Measurements from ENCODE around the gene SCN7A.

The SCN7A gene

DNA sequence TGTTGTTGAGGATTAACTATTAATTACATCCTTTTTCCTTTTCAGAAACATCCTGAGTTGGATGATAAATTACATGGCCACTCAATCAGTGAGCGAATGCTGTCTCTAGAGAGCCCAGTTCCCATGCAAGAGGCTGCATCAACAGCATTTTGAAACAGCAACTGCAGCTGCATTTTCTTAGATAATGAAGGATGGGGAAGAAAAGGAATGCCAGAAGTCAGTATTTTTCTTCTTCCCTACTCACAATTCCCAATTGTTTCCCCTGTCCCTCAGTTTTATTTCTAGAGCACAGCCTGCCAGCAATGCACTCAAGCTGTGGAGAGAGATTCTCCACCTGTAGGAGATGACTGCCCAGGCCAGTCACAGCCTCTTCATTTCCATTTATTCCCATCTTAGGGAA lies 6.9 kb downstream of the SCN7A start:
- in situ Hi-C loops (cut with HindIII; ENCODE audit: low sequenced_read_pairs) = no loop called here
- TF ChIP-seq, protein P1, sequence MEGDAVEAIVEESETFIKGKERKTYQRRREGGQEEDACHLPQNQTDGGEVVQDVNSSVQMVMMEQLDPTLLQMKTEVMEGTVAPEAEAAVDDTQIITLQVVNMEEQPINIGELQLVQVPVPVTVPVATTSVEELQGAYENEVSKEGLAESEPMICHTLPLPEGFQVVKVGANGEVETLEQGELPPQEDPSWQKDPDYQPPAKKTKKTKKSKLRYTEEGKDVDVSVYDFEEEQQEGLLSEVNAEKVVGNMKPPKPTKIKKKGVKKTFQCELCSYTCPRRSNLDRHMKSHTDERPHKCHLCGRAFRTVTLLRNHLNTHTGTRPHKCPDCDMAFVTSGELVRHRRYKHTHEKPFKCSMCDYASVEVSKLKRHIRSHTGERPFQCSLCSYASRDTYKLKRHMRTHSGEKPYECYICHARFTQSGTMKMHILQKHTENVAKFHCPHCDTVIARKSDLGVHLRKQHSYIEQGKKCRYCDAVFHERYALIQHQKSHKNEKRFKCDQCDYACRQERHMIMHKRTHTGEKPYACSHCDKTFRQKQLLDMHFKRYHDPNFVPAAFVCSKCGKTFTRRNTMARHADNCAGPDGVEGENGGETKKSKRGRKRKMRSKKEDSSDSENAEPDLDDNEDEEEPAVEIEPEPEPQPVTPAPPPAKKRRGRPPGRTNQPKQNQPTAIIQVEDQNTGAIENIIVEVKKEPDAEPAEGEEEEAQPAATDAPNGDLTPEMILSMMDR (IDR thresholded peaks at IDR 0.05; ENCODE audit: low read depth, low read length) = no peak
- no peak overlapping the region for H3K4me3 ChIP-seq (ENCODE audit: low read depth, low read length)
- no peak for DNase-seq (ENCODE audit: low read depth, low spot score)

DNA sequence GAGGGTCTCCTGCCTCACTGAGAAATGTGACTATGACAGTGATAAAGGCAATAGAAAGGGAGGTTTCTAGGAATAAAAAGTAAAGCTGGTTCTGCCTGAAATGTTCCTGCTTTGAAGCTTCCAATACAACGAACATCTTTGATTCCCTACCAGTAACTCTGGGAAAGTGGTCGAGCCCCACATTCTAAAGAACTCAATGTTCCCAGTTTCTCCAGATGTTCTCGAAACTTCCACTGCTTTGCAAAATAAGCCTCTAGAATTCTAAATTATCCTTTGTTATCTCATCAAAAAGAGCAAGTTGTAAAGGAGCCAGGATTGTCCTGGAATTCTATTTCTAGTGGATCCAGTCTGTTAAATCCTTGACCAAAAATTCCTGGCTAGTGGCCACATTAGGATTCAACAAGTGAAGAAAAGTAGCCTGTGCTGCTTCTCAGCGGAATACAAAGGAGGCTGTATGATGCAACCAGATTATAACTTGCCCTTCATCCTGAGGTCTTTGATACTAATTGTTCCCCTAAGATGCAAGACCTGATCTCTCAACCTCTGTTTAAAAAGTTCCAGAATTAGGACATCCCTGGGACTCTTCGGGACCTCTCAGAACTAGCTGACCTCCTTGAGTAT lies 8.4 kb downstream of the SCN7A start:
- in situ Hi-C loops (cut with HindIII; ENCODE audit: low sequenced_read_pairs) = no loop called here
- no peak for DNase-seq (ENCODE audit: low read depth, low spot score)
- no peak overlapping the region for H3K4me3 ChIP-seq (ENCODE audit: low read depth, low read length)
- TF ChIP-seq, protein P1 (IDR thresholded peaks at IDR 0.05; ENCODE audit: low read depth, low read length) = no peak

DNA sequence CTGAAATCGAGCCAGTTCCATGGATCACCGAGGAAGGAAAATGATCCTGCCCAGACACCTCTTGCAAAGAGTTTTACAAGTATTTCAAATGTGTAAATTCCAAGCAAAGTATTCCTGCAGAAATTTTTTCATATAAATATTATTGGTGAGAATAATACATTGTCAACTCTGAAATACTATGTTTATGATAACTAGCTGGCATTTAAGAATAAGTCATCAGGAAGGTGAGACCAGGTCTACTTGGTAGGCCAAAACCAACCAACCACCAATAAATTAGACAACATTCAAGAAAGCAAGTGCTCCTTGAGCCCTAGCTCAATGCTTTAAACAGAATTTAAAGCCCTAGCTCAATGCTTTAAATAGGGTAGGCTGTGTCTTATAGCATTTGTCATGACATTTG lies 21.7 kb downstream of the SCN7A start:
- in situ Hi-C loops (cut with HindIII; ENCODE audit: low sequenced_read_pairs) = no loop called here
- no peak overlapping the region for H3K4me3 ChIP-seq (ENCODE audit: low read depth, low read length)
- DNase-seq (ENCODE audit: low read depth, low spot score) = no peak
- TF ChIP-seq, protein P1 (IDR thresholded peaks at IDR 0.05; ENCODE audit: low read depth, low read length) = no peak

DNA sequence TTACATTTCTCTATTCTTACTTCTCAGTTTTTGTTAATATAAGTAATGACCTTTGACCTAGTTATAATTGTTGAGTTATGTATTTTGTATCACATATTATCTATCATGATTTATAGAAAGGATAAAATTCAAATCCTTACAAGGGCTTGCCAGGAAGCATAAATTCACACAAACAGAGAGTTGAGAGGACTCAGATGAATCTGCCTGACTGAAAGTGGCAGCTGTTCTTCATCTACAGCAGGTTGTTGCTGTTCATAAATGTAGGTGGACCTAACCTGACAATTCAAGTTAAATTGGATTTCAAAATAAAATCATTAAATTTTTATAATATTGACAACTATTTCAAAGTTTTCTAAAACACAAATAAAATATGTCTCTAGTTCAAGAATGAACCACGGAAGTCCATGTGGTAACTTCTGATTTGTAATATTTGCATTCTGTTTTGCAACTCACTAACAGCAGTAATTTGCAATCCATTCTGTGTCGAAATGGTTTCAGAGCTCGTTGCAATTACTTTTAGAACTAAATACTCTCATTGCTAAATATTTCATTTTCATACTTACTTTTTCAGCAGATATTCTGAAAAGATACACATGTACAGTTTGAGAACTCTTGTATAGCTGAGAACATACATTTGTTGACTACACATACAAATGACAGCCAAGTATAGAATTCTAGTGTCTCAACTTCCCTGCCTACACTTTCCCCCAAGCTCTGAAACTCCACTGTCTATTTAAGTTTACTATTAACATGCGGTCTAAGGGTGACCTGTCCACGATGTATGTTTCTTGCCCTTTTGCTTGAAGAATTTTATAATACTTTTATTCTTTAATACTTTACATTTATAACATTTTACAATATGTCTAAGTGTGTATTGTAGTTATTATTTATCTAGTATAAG lies 25.7 kb downstream of the SCN7A start:
- in situ Hi-C loops (cut with HindIII; ENCODE audit: low sequenced_read_pairs) = no loop called here
- TF ChIP-seq, protein P1 (IDR thresholded peaks at IDR 0.05; ENCODE audit: low read depth, low read length) = no peak
- no peak for DNase-seq (ENCODE audit: low read depth, low spot score)
- H3K4me3 ChIP-seq (ENCODE audit: low read depth, low read length) = no peak overlapping the region

DNA sequence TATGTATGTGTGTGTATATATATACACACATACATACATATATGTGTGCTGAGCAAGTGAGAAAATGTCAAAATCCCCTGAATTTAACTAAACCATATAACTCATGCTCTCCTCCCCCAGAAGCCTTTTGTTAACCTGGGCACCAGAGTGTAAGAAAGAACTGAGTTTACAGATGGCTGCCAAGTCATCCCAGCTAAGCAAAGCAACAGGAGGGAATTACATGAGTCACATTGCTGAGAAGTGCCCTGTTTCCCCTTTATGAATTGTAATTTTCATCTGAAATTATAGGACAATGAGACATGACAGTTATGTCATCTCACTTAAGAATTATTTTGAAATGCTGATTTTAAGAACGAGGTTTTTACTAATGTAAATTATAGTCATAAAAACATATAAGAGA lies 29.9 kb downstream of the SCN7A start:
- TF ChIP-seq, protein P1 (IDR thresholded peaks at IDR 0.05; ENCODE audit: low read depth, low read length) = no peak
- peak; percentile 17 for DNase-seq (ENCODE audit: low read depth, low spot score)
- in situ Hi-C loops (cut with HindIII; ENCODE audit: low sequenced_read_pairs) = no loop called here

DNA sequence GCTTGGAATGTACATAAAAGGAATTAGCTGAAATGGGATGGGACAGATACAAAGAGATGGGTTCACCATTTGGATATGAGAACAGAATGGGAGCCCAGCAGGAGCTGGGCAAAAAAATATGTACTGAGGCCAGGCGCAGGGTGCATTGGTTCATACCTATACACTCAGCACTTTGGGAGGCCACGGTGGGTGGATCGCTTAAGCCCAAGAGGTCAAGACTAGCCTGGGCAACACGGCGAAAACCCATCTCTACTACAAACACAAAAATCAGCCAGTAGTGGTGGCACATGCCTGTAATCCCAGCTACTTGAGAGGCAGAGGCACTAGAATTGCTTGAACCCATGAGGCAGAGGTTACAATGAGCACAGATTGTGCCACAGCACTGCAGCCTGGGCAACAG lies 30.4 kb downstream of the SCN7A start:
- in situ Hi-C loops (cut with HindIII; ENCODE audit: low sequenced_read_pairs) = no loop called here
- no peak for DNase-seq (ENCODE audit: low read depth, low spot score)
- TF ChIP-seq, protein P1 (IDR thresholded peaks at IDR 0.05; ENCODE audit: low read depth, low read length) = no peak
- no peak overlapping the region for H3K4me3 ChIP-seq (ENCODE audit: low read depth, low read length)

More for the DNA sequence above, 29.9 kb downstream of the SCN7A start:
- no peak overlapping the region for H3K4me3 ChIP-seq (ENCODE audit: low read depth, low read length)
